Body of pancreas (tissue), 4 donors: Measurements from ENCODE around the gene BTK. TPM values are rescaled to one million over a fixed set of nuclear protein-coding genes. Genes with fewer than 3 reads are reported as not detected.

Experiments
- ATAC-seq: fragments of 150-250 bp; one replicate; pipeline ENCODE4 v1.9.1; 2016
- DNase-seq, 4 donors: peaks; one replicate each; pipeline ENCODE4 v3.0.0-alpha.2; 2019
- H3K27ac ChIP-seq, 4 donors: fragments of 200-600 bp; sonication (generic); 1 replicate in 3 of 4; 2 replicates in 1 of 4; pipeline versions ENCODE4 v1.5.1 to v1.6.1; 2016 to 2019; ENCODE audit warnings: mild to moderate bottlenecking in 1 of 4, mixed read lengths in 1 of 4, moderate library complexity in 1 of 4
- H3K27me3 ChIP-seq, 2 donors: fragments of 200-600 bp; sonication (generic); one replicate each; pipeline ENCODE4 v1.6.0; 2016; ENCODE audit warnings: mild to moderate bottlenecking in 1 of 2
- H3K36me3 ChIP-seq, 2 donors: fragments of 200-600 bp; sonication (generic); replicated peaks in 1 of 2; 2 replicates each; pipeline ENCODE4 v1.5.1; 2016; ENCODE audit warnings: low read depth in 2 of 2; ENCODE audit not compliant: insufficient read depth in 1 of 2
- H3K4me1 ChIP-seq: fragments of 200-600 bp; sonication (generic); one replicate; pipeline ENCODE4 v1.6.0; 2016
- H3K4me3 ChIP-seq, 2 donors: fragments of 200-600 bp; sonication (generic); 1 replicate in 1 of 2; 2 replicates in 1 of 2; pipeline ENCODE4 v1.5.1; 2016 to 2019
- H3K9me3 ChIP-seq, 3 donors: fragments of 200-600 bp; sonication (generic); 1 replicate in 2 of 3; 2 replicates in 1 of 3; pipeline ENCODE4 v1.5.1; 2016
- CTCF ChIP-seq, 7 experiments: fragments of 450-650 bp in 4 of 7; fragments of 200-600 bp in 3 of 7; sonication (generic) in 3 of 7; IDR thresholded peaks; one replicate each; pipeline ENCODE4 v1.5.1; 2016 to 2019; ENCODE audit warnings: antibody characterized with exemption in 7 of 7
- POLR2A ChIP-seq, 3 donors: fragments of 450-650 bp; IDR thresholded peaks; one replicate each; pipeline ENCODE4 v1.6.1; 2016; ENCODE audit warnings: antibody characterized with exemption in 3 of 3, mild to moderate bottlenecking in 2 of 3
- WGBS, 2 donors: methylation state at CpG; one replicate each; pipeline ENCODE4 v1.1.5; 2017; 5-methylcytosine and 5-hydroxymethylcytosine counted together
- intact Hi-C: fragments of 100-400 bp; cut with DNase I; formaldehyde crosslinking; loops from one replicate; pipeline ENCODE4 v1.15.1; 2023
- total RNA-seq, 2 donors: library from RNA; depleted of rRNA; stranded (reverse); fragments of >200 nt; gene quantifications; one replicate each; pipeline ENCODE4 v1.1.0, GENCODE V29; 2016

The BTK gene
- 1 to 10 TPM; 2.6 to 4.0 TPM for total RNA-seq

GRCh38 chrX:101385795-101386541, at the start of gene BTK:
Gene BTK (minus strand): TSS chrX:101386191. CDS start chrX:101375284, 10,907 bp downstream.
- DNase-seq, result peak in 1 of 4 donors; percentile 15
- H3K36me3 ChIP-seq, result no peaks in the 10 kb centered on the region
- H3K4me3 ChIP-seq, result no peak within 1 kb of the TSS
- no peaks in the 10 kb centered on the region for H3K27me3 ChIP-seq
- H3K27ac ChIP-seq, result peak within 1 kb of the TSS in 1 of 4 donors; percentile 18
- 60 to 71% methylated on average over 9 of the region's 9 CpGs for WGBS, 2 donors
- intact Hi-C loops, result no loop called here
- H3K4me1 ChIP-seq, result no peaks in the 10 kb centered on the region
- no peak for ATAC-seq
- H3K9me3 ChIP-seq, result no peaks in the 10 kb centered on the region
- no peak for TF ChIP-seq CTCF (IDR thresholded peaks at IDR 0.05)
- TF ChIP-seq POLR2A (IDR thresholded peaks at IDR 0.05), result no peak

- H3K27ac ChIP-seq, result peak overlapping the region in 2 of 4 donors; percentile 3 to 14
- intact Hi-C loops, result no loop called here
- no peaks in the 10 kb centered on the region for H3K9me3 ChIP-seq
- no peak overlapping the region for H3K4me3 ChIP-seq
- H3K27me3 ChIP-seq, result no peaks in the 10 kb centered on the region
- TF ChIP-seq CTCF (IDR thresholded peaks at IDR 0.05) (no peak), POLR2A (IDR thresholded peaks at IDR 0.05) (no peak)
- WGBS, 2 donors, result 92 to 96% methylated on average over 1 to 2 of the region's 2 CpGs
- ATAC-seq, result no peak
- H3K36me3 ChIP-seq, result no peaks in the 10 kb centered on the region
- DNase-seq, result no peak
- peaks cover 3% of the 10 kb centered on the region for H3K4me1 ChIP-seq
Observed at GRCh38 chrX:101430457-101431078, 44.6 kb upstream of the BTK start.

- 58 to 88% methylated on average over 1 of the region's 1 CpG for WGBS, 2 donors
- TF ChIP-seq POLR2A (IDR thresholded peaks at IDR 0.05), result no peak
- TF ChIP-seq CTCF (IDR thresholded peaks at IDR 0.05), result no peak
- no peak for ATAC-seq
- Histone ChIP-seq H3K4me1 (peaks cover 3% of the 10 kb centered on the region), H3K9me3 (no peaks in the 10 kb centered on the region), H3K27me3 (no peaks in the 10 kb centered on the region), H3K27ac (no peak overlapping the region), H3K36me3 (no peaks in the 10 kb centered on the region), H3K4me3 (no peak overlapping the region)
- intact Hi-C loops, result no loop called here
- DNase-seq, result no peak
Observed at GRCh38 chrX:101429934-101430333, 43.9 kb upstream of the BTK start.

GRCh38 chrX:101427954-101428353, 42.0 kb upstream of the BTK start:
- Histone ChIP-seq H3K4me1 (peaks cover 3% of the 10 kb centered on the region), H3K9me3 (no peaks in the 10 kb centered on the region), H3K27ac (no peak overlapping the region), H3K27me3 (no peaks in the 10 kb centered on the region), H3K36me3 (no peaks in the 10 kb centered on the region), H3K4me3 (no peak overlapping the region)
- DNase-seq, result no peak
- intact Hi-C loops, result no loop called here
- TF ChIP-seq POLR2A (IDR thresholded peaks at IDR 0.05), result no peak
- no peak for TF ChIP-seq CTCF (IDR thresholded peaks at IDR 0.05)
- WGBS, 2 donors, result 95 to 98% methylated on average over 2 of the region's 2 CpGs
- ATAC-seq, result no peak
